IMR-90 (cell line): ENCODE measurements around the gene JAKMIP2. TPM values are rescaled to one million over a fixed set of nuclear protein-coding genes. Genes with fewer than 3 reads are reported as not detected.

Experiments used
- ATAC-seq: fragments of 200-7000 bp; cut with Tn5 transposase; 2 replicates; pipeline ENCODE4 v1.9.1; 2020; ENCODE audit warnings: low read depth, mild to moderate bottlenecking, moderate library complexity
- BruUV-seq: library from RNA; stranded (reverse); fragments of 400-500 nt; replicated peaks from 2 replicates; lab custom pipeline; 2021; lab: Mats Ljungman, UMichigan
- CTCF ChIA-PET: fragments of 300-600 bp; formaldehyde crosslinking; extraction: SDS; loops from one replicate; lab custom pipeline; 2021; ENCODE audit warnings: antibody characterized with exemption; lab: Yijun Ruan, JAX
- POLR2A ChIA-PET: fragments of 300-600 bp; sonication (Branson Sonifier 250); formaldehyde crosslinking; loops from one replicate; lab custom pipeline; 2022; ENCODE audit warnings: antibody characterized with exemption; ENCODE audit not compliant: unreplicated experiment; lab: Charles Lee
- DNase-seq: peaks from one replicate; pipeline ENCODE4 v3.0.0; 2013
- H2AFZ ChIP-seq: replicated peaks from 2 replicates; pipeline ENCODE3; 2013; ENCODE audit warnings: low read length, mild to moderate bottlenecking; ENCODE audit not compliant: poor library complexity
- H2AK5ac ChIP-seq: 2 replicates; pipeline ENCODE4 v1.6.1; 2013; ENCODE audit warnings: low read depth, low read length, inconsistent platforms
- H2AK9ac ChIP-seq: replicated peaks from 2 replicates; pipeline ENCODE3; 2013; ENCODE audit warnings: mild to moderate bottlenecking, low read depth, low read length, moderate library complexity; ENCODE audit not compliant: poor library complexity
- H2BK120ac ChIP-seq: 2 replicates; pipeline ENCODE4 v1.6.1; 2013; ENCODE audit warnings: low read depth, low read length, inconsistent platforms
- H2BK15ac ChIP-seq: 3 replicates; pipeline ENCODE4 v1.6.1; 2013; ENCODE audit warnings: low read depth, low read length, inconsistent platforms
- H2BK20ac ChIP-seq: 2 replicates; pipeline ENCODE4 v1.6.1; 2013; ENCODE audit warnings: low read depth, mild to moderate bottlenecking, inconsistent platforms, low read length, moderate library complexity
- H2BK5ac ChIP-seq: 2 replicates; pipeline ENCODE4 v1.6.1; 2013; ENCODE audit warnings: mild to moderate bottlenecking, low read depth, low read length, inconsistent platforms; ENCODE audit not compliant: poor library complexity, severe bottlenecking
- H3K14ac ChIP-seq: replicated peaks from 2 replicates; pipeline ENCODE4 v1.6.1; 2013; ENCODE audit warnings: low read depth, low read length, inconsistent platforms
- H3K18ac ChIP-seq: 2 replicates; pipeline ENCODE4 v1.6.1; 2013; ENCODE audit warnings: low read depth, low read length, control low read depth
- H3K23ac ChIP-seq: 2 replicates; pipeline ENCODE4 v1.6.1; 2013; ENCODE audit warnings: low read depth, low read length, inconsistent platforms
- H3K27ac ChIP-seq: 2 replicates; pipeline ENCODE4 v1.5.1; 2013; ENCODE audit warnings: mild to moderate bottlenecking, control low read depth, low read length; ENCODE audit not compliant: insufficient read depth
- H3K27me3 ChIP-seq: 2 replicates; pipeline ENCODE4 v1.6.1; 2013; ENCODE audit warnings: low read length; ENCODE audit not compliant: control insufficient read depth, insufficient read depth
- H3K36me3 ChIP-seq: 2 replicates; pipeline ENCODE4 v1.6.1; 2013; ENCODE audit warnings: low read length, mixed read lengths; ENCODE audit not compliant: control insufficient read depth, insufficient read depth
- H3K4ac ChIP-seq: 2 replicates; pipeline ENCODE4 v1.6.1; 2013; ENCODE audit warnings: low read depth, low read length, inconsistent platforms
- H3K4me1 ChIP-seq: 2 replicates; pipeline ENCODE4 v1.6.1; 2013; ENCODE audit warnings: low read length, mixed read lengths; ENCODE audit not compliant: control insufficient read depth, insufficient read depth
- H3K4me2 ChIP-seq: 2 replicates; pipeline ENCODE4 v1.6.1; 2013; ENCODE audit warnings: low read depth, mild to moderate bottlenecking, control low read depth, low read length, moderate library complexity
- H3K4me3 ChIP-seq: 2 replicates; pipeline ENCODE4 v1.5.1; 2013; ENCODE audit warnings: low read depth, mild to moderate bottlenecking, control low read depth, low read length, moderate library complexity; ENCODE audit not compliant: insufficient read depth
- H3K56ac ChIP-seq: 2 replicates; pipeline ENCODE4 v1.6.1; 2013; ENCODE audit warnings: low read length, inconsistent platforms; ENCODE audit not compliant: insufficient read depth; ENCODE audit errors: extremely low read depth
- H3K79me1 ChIP-seq, 2 experiments: 2 replicates each; pipeline ENCODE4 v1.6.1; 2013; ENCODE audit warnings: low read length in 2 of 2, inconsistent platforms in 1 of 2, low read depth in 1 of 2
- H3K9ac ChIP-seq: 2 replicates; pipeline ENCODE4 v1.6.1; 2013; ENCODE audit warnings: low read depth, low read length, control low read depth
- H3K9me1 ChIP-seq: 2 replicates; pipeline ENCODE4 v1.6.1; 2013; ENCODE audit warnings: low read length, inconsistent platforms; ENCODE audit not compliant: insufficient read depth
- H3K9me3 ChIP-seq: 2 replicates; pipeline ENCODE4 v1.6.1; 2013; ENCODE audit warnings: low read length; ENCODE audit not compliant: control insufficient read depth, insufficient read depth
- H4K20me1 ChIP-seq: 2 replicates; pipeline ENCODE4 v1.6.1; 2013; ENCODE audit warnings: low read length, inconsistent platforms; ENCODE audit not compliant: insufficient read depth
- H4K5ac ChIP-seq: 2 replicates; pipeline ENCODE4 v1.6.1; 2013; ENCODE audit warnings: mild to moderate bottlenecking, low read depth, low read length, control low read depth
- H4K8ac ChIP-seq, 2 experiments: 2 replicates each; pipeline ENCODE4 v1.6.1; 2013; ENCODE audit warnings: low read depth in 2 of 2, low read length in 2 of 2, control low read depth in 1 of 2, inconsistent platforms in 1 of 2
- H4K91ac ChIP-seq: 2 replicates; pipeline ENCODE4 v1.6.1; 2013; ENCODE audit warnings: low read depth, low read length, inconsistent platforms; ENCODE audit not compliant: insufficient read depth
- CEBPB ChIP-seq: IDR thresholded peaks from 2 replicates; pipeline ENCODE4 v1.6.1; 2012; ENCODE audit warnings: low read depth, low read length, improper control_type of control experiment
- CHD1 ChIP-seq: IDR thresholded peaks from 2 replicates; pipeline ENCODE4 v1.6.1; 2012; ENCODE audit warnings: low read depth, low read length, improper control_type of control experiment
- FOS ChIP-seq: fragments of 150-350 bp; IDR thresholded peaks from 2 replicates; pipeline ENCODE4 v1.6.1; 2016; ENCODE audit warnings: low read depth, low read length
- MAFK ChIP-seq: IDR thresholded peaks from 2 replicates; pipeline ENCODE4 v1.6.1; 2012; ENCODE audit warnings: low read depth, low read length, improper control_type of control experiment
- MAZ ChIP-seq: IDR thresholded peaks from 2 replicates; pipeline ENCODE4 v1.6.1; 2012; ENCODE audit warnings: low read depth, mild to moderate bottlenecking, low read length, improper control_type of control experiment, moderate library complexity, borderline replicate concordance
- MXI1 ChIP-seq: IDR thresholded peaks from 2 replicates; pipeline ENCODE4 v1.6.1; 2012; ENCODE audit warnings: low read depth, mild to moderate bottlenecking, low read length, moderate library complexity, borderline replicate concordance
- NFE2L2 ChIP-seq: fragments of 150-350 bp; IDR thresholded peaks from 2 replicates; pipeline ENCODE4 v1.6.1; 2016; ENCODE audit warnings: low read depth, mild to moderate bottlenecking, low read length
- POLR2A ChIP-seq: IDR thresholded peaks from 2 replicates; pipeline ENCODE4 v1.6.1; 2012; ENCODE audit warnings: mild to moderate bottlenecking, low read depth, low read length
- RAD21 ChIP-seq: IDR thresholded peaks from 2 replicates; pipeline ENCODE4 v1.6.1; 2012; ENCODE audit warnings: low read length, improper control_type of control experiment
- RCOR1 ChIP-seq: IDR thresholded peaks from 2 replicates; pipeline ENCODE4 v1.6.1; 2012; ENCODE audit warnings: mild to moderate bottlenecking, low read length, improper control_type of control experiment; ENCODE audit not compliant: insufficient replicate concordance
- RFX5 ChIP-seq: IDR thresholded peaks from 2 replicates; pipeline ENCODE4 v1.8.0; 2012; ENCODE audit warnings: low read depth, mild to moderate bottlenecking, low read length, moderate library complexity
- SMC3 ChIP-seq: fragments of 150-350 bp; IDR thresholded peaks from 2 replicates; pipeline ENCODE4 v1.6.1; 2016; ENCODE audit warnings: low read depth, mild to moderate bottlenecking, antibody characterized with exemption, low read length, moderate library complexity
- whole genome bisulfite sequencing, 2 experiments: methylation state at CpG; one replicate each; pipeline versions ENCODE4 v1.1.5 to v1.1.7; 2013; ENCODE audit warnings: missing lambda C conversion rate in 2 of 2; ENCODE audit not compliant: insufficient read length in 1 of 2; ENCODE audit errors: extremely low coverage in 2 of 2; 5-methylcytosine and 5-hydroxymethylcytosine counted together
- dilution Hi-C: fragments of 300-500 bp; cut with HindIII; formaldehyde crosslinking; loops from one replicate; pipeline ENCODE4 v1.14.3; 2018; ENCODE audit warnings: low sequenced_read_pairs; ENCODE audit not compliant: unreplicated experiment
- in situ Hi-C: fragments of 300-500 bp; cut with MboI; formaldehyde crosslinking; loops from 3 replicates; pipeline ENCODE4 v1.14.3; 2019; ENCODE audit warnings: low sequenced_read_pairs, inconsistent platforms, mixed read lengths
- intact Hi-C: fragments of 100-400 bp; cut with micrococcal nuclease; formaldehyde crosslinking; loops from 2 replicates; pipeline ENCODE4 v1.10.0; 2022
- polyA plus RNA-seq, 3 experiments: library from polyadenylated mRNA; depleted of rRNA; stranded (reverse); fragments of >200 nt; gene quantifications; 2 replicates each; pipeline ENCODE4 v1.2.3, GENCODE V29; 2012; ENCODE audit warnings: low replicate concordance in 1 of 3
- total RNA-seq: library from RNA; depleted of rRNA; stranded (reverse); fragments of >200 nt; gene quantifications from 2 replicates; pipeline ENCODE4 v1.2.3, GENCODE V29; 2012
- TF ChIP-seq, protein P1 (sequence below): fragments of 150-350 bp; IDR thresholded peaks from 2 replicates; pipeline ENCODE4 v1.6.1; 2017; ENCODE audit warnings: mild to moderate bottlenecking, antibody characterized with exemption, low read length, low read depth
- TF ChIP-seq, protein P2 (sequence below): fragments of 150-350 bp; IDR thresholded peaks from 2 replicates; pipeline ENCODE4 v1.6.1; 2016; ENCODE audit warnings: low read depth, mild to moderate bottlenecking, low read length, moderate library complexity, borderline replicate concordance
- TF ChIP-seq, protein P3 (sequence below): conservative IDR thresholded peaks from 2 replicates; pipeline ENCODE4 v1.5.1; 2012; ENCODE audit warnings: mild to moderate bottlenecking, low read depth, low read length, improper control_type of control experiment

Gene JAKMIP2
- total and polyA plus RNA-seq, 2 of the 4 experiments (the other 2 are of a cell fraction), result under 0.01 TPM; not detected in 1

DNA sequence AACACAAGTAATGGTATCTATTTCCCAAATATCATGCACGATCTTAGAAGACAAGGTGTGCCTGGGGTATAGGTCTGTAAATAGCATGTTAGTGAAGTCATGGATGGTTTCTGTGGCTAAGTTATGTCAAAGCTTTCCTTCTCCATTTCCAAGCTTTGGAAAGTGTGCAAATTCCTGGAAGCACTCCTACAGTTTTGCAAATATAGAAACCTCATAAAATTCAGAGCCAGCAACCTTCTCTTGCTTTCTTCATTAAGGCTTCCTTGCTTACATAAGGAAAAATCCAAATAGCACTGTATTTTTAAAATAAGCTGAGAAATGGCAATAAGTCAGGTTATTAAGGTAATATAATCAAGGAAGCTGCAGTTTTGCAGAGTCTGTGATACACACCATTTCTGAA is 138.1 kb downstream of the JAKMIP2 start:
- no peak overlapping the region for H3K27ac ChIP-seq
- no peak overlapping the region for H4K91ac ChIP-seq
- no CpG with 5 or more reads among the region's 1 CpG for WGBS, 2 experiments
- H4K8ac ChIP-seq, result no peak overlapping the region
- no peak overlapping the region for H2BK20ac ChIP-seq
- no peak overlapping the region for H4K5ac ChIP-seq
- H4K20me1 ChIP-seq, result no peaks in the 10 kb centered on the region
- no peaks in the 10 kb centered on the region; the same call in none of the 2 replicates for H3K27me3 ChIP-seq
- H2AK5ac ChIP-seq, result no peak overlapping the region
- dilution Hi-C loops, result no loop called here
- H3K4me3 ChIP-seq, result no peak overlapping the region
- ChIA-PET POLR2A (no interaction called here), CTCF (no interaction called here)
- H3K14ac ChIP-seq, result no peak overlapping the region
- no peak overlapping the region for H2BK120ac ChIP-seq
- H3K9me1 ChIP-seq, result no peaks in the 10 kb centered on the region
- no peak overlapping the region for H3K9ac ChIP-seq
- H2AK9ac ChIP-seq, result no peak overlapping the region
- H3K4me2 ChIP-seq, result no peak overlapping the region
- H3K56ac ChIP-seq, result no peak overlapping the region
- no peak overlapping the region for H3K4ac ChIP-seq
- H3K23ac ChIP-seq, result no peak overlapping the region
- H3K36me3 ChIP-seq, result no peaks in the 10 kb centered on the region
- TF ChIP-seq, protein P1, sequence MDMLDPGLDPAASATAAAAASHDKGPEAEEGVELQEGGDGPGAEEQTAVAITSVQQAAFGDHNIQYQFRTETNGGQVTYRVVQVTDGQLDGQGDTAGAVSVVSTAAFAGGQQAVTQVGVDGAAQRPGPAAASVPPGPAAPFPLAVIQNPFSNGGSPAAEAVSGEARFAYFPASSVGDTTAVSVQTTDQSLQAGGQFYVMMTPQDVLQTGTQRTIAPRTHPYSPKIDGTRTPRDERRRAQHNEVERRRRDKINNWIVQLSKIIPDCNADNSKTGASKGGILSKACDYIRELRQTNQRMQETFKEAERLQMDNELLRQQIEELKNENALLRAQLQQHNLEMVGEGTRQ, result no peak
- TF ChIP-seq POLR2A, result no peak
- no peak for TF ChIP-seq CHD1
- no peak for TF ChIP-seq NFE2L2
- TF ChIP-seq FOS, result no peak
- no peak for TF ChIP-seq MAZ
- no peak for TF ChIP-seq SMC3
- TF ChIP-seq, protein P2, sequence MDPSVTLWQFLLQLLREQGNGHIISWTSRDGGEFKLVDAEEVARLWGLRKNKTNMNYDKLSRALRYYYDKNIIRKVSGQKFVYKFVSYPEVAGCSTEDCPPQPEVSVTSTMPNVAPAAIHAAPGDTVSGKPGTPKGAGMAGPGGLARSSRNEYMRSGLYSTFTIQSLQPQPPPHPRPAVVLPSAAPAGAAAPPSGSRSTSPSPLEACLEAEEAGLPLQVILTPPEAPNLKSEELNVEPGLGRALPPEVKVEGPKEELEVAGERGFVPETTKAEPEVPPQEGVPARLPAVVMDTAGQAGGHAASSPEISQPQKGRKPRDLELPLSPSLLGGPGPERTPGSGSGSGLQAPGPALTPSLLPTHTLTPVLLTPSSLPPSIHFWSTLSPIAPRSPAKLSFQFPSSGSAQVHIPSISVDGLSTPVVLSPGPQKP, result no peak
- TF ChIP-seq MAFK, result no peak
- TF ChIP-seq, protein P3, sequence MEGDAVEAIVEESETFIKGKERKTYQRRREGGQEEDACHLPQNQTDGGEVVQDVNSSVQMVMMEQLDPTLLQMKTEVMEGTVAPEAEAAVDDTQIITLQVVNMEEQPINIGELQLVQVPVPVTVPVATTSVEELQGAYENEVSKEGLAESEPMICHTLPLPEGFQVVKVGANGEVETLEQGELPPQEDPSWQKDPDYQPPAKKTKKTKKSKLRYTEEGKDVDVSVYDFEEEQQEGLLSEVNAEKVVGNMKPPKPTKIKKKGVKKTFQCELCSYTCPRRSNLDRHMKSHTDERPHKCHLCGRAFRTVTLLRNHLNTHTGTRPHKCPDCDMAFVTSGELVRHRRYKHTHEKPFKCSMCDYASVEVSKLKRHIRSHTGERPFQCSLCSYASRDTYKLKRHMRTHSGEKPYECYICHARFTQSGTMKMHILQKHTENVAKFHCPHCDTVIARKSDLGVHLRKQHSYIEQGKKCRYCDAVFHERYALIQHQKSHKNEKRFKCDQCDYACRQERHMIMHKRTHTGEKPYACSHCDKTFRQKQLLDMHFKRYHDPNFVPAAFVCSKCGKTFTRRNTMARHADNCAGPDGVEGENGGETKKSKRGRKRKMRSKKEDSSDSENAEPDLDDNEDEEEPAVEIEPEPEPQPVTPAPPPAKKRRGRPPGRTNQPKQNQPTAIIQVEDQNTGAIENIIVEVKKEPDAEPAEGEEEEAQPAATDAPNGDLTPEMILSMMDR, result no peak
- no peak for TF ChIP-seq RFX5
- no peak for TF ChIP-seq RCOR1
- no peak for TF ChIP-seq MXI1
- no peak for TF ChIP-seq CEBPB
- no peak for TF ChIP-seq RAD21
- no peak overlapping the region for H3K18ac ChIP-seq
- in situ Hi-C loops, result no loop called here
- no peaks in the 10 kb centered on the region for H3K79me1 ChIP-seq
- intact Hi-C loops, result no loop called here
- BruUV-seq, result no TSS peak
- H2AFZ ChIP-seq, result no peak overlapping the region
- no peak for ATAC-seq
- no peak for DNase-seq
- no peak overlapping the region for H2BK5ac ChIP-seq
- H2BK15ac ChIP-seq, result no peak overlapping the region
- H3K4me1 ChIP-seq, result no peaks in the 10 kb centered on the region
- H3K9me3 ChIP-seq, result no peaks in the 10 kb centered on the region
